ENCODE results near the gene MMS19.

MMS19 gene

GRCh38 chr10:97525086-97525485 lies 26.9 kb upstream of the MMS19 start:
- no peak for DNase-seq

- DNase-seq: no peak
Observed at GRCh38 chr10:97522937-97523336, 24.7 kb upstream of the MMS19 start.

- DNase-seq: no peak
Observed at GRCh38 chr10:97522071-97522470, 23.8 kb upstream of the MMS19 start.

GRCh38 chr10:97520978-97521761 lies 22.9 kb upstream of the MMS19 start:
- DNase-seq: no peak

- DNase-seq: no peak
Observed at GRCh38 chr10:97520520-97520919, 22.3 kb upstream of the MMS19 start.

GRCh38 chr10:97519342-97519741 lies 21.1 kb upstream of the MMS19 start:
- DNase-seq: no peak

- no peak for DNase-seq
Observed at GRCh38 chr10:97518301-97519043, 20.2 kb upstream of the MMS19 start.

GRCh38 chr10:97517778-97518300 lies 19.6 kb upstream of the MMS19 start:
- no peak for DNase-seq

- DNase-seq: no peak
Observed at GRCh38 chr10:97517096-97517750, 19.0 kb upstream of the MMS19 start.

- DNase-seq: no peak
Observed at GRCh38 chr10:97515271-97515978, 17.2 kb upstream of the MMS19 start.

GRCh38 chr10:97514344-97514743 lies 16.1 kb upstream of the MMS19 start:
- DNase-seq: no peak

GRCh38 chr10:97512993-97513392 lies 14.8 kb upstream of the MMS19 start:
- no peak for DNase-seq

- DNase-seq: no peak
Observed at GRCh38 chr10:97511711-97512440, 13.7 kb upstream of the MMS19 start.

GRCh38 chr10:97510686-97511085 lies 12.5 kb upstream of the MMS19 start:
- DNase-seq: no peak

- DNase-seq: no peak
Observed at GRCh38 chr10:97509120-97509680, 11.0 kb upstream of the MMS19 start.

GRCh38 chr10:97508342-97508741 lies 10.1 kb upstream of the MMS19 start:
- DNase-seq: no peak

GRCh38 chr10:97506199-97506991 lies 8.2 kb upstream of the MMS19 start:
- DNase-seq: no peak

- DNase-seq: no peak
Observed at GRCh38 chr10:97505152-97505551, 6.9 kb upstream of the MMS19 start.

- no peak for DNase-seq
Observed at GRCh38 chr10:97503406-97503805, 5.2 kb upstream of the MMS19 start.

GRCh38 chr10:97502916-97503315 lies 4.7 kb upstream of the MMS19 start:
- no peak for DNase-seq

GRCh38 chr10:97500297-97500575 lies 2.0 kb upstream of the MMS19 start:
- DNase-seq: no peak

Data from activated CD4-positive, alpha-beta T cell treated with anti-CD3 and anti-CD28 coated beads for 4 hours (primary cell).